ENCODE data around the gene HELT.

DNA sequence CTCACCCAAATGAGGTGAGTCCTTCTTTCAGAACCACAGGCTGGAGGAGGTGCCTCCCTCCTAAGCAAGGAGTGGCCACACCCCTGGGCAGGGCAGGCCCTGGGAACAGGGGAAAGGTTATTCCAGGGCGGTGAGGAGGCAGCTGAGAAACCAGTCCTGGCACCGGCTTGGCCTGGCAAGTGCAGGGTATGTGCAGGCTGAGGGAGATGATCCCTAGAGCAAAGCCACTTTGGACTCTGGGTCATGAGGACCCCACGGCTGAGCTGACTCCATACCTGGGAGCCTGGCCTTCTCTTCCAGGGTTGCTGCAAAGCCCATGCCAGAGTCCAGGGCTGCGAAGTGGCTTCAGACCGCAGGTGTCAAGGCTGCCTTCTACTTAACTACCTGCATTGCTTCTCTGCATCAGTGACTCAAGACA lies 49.5 kb upstream of the HELT start:
- TF ChIP-seq, protein P1, sequence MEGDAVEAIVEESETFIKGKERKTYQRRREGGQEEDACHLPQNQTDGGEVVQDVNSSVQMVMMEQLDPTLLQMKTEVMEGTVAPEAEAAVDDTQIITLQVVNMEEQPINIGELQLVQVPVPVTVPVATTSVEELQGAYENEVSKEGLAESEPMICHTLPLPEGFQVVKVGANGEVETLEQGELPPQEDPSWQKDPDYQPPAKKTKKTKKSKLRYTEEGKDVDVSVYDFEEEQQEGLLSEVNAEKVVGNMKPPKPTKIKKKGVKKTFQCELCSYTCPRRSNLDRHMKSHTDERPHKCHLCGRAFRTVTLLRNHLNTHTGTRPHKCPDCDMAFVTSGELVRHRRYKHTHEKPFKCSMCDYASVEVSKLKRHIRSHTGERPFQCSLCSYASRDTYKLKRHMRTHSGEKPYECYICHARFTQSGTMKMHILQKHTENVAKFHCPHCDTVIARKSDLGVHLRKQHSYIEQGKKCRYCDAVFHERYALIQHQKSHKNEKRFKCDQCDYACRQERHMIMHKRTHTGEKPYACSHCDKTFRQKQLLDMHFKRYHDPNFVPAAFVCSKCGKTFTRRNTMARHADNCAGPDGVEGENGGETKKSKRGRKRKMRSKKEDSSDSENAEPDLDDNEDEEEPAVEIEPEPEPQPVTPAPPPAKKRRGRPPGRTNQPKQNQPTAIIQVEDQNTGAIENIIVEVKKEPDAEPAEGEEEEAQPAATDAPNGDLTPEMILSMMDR (IDR thresholded peaks at IDR 0.05 in 4 of 5, conservative IDR thresholded peaks at IDR 0.05 in 1 of 5), result no peak
- TF ChIP-seq POLR2A (IDR thresholded peaks at IDR 0.05), result no peak

Measured in gastrocnemius medialis (tissue), 4 donors.